WTC11 (cell line): ENCODE measurements around the gene CLCN1. TPM values are rescaled to one million over a fixed set of nuclear protein-coding genes. Genes with fewer than 3 reads are reported as not detected.

Source experiments
- ATAC-seq: fragments of 200-7000 bp; cut with Tn5 transposase; 2 replicates; pipeline ENCODE4 v1.10.0; 2021; ENCODE audit warnings: mild to moderate bottlenecking, moderate library complexity
- Bru-seq: library from RNA; stranded (reverse); fragments of 400-500 nt; gene quantifications from one replicate; lab custom pipeline; 2021; lab: Mats Ljungman, UMichigan
- CTCF ChIA-PET: fragments of 300-600 bp; sonication (Branson Sonifier 250); formaldehyde crosslinking; loops from one replicate; lab custom pipeline; 2021; ENCODE audit warnings: antibody characterized with exemption; lab: Charles Lee
- POLR2A ChIA-PET: fragments of 350-600 bp; sonication (Branson Sonifier 250); formaldehyde crosslinking; loops from one replicate; lab custom pipeline; 2021; ENCODE audit warnings: antibody characterized with exemption; lab: Charles Lee
- DNase-seq: peaks from one replicate; pipeline ENCODE4 v3.0.0; 2021; ENCODE audit warnings: low spot score
- H3K27ac Mint-ChIP-seq: 2 replicates; pipeline ENCODE4 v1.8.0; 2021; ENCODE audit warnings: mixed read lengths
- H3K27me3 Mint-ChIP-seq: 2 replicates; pipeline ENCODE4 v1.8.0; 2021; ENCODE audit warnings: low read depth, mild to moderate bottlenecking, moderate library complexity, mixed read lengths
- H3K36me3 Mint-ChIP-seq: 2 replicates; pipeline ENCODE4 v1.8.0; 2021; ENCODE audit warnings: mixed read lengths
- H3K4me1 Mint-ChIP-seq: 2 replicates; pipeline ENCODE4 v1.8.0; 2022; ENCODE audit warnings: mixed read lengths
- H3K4me3 Mint-ChIP-seq: 2 replicates; pipeline ENCODE4 v1.8.0; 2021; ENCODE audit warnings: mild to moderate bottlenecking, moderate library complexity, mixed read lengths
- H3K9me3 Mint-ChIP-seq: 2 replicates; pipeline ENCODE4 v1.8.0; 2021; ENCODE audit warnings: mixed read lengths
- CREB1 ChIP-seq: sonication (generic); formaldehyde crosslinking; IDR thresholded peaks from 2 replicates; pipeline ENCODE4 v1.8.0; 2023; ENCODE audit warnings: mild to moderate bottlenecking, missing genetic modification reagents
- E2F4 ChIP-seq: sonication (generic); formaldehyde crosslinking; IDR thresholded peaks from 2 replicates; pipeline ENCODE4 v1.8.1; 2022; ENCODE audit warnings: low read depth, mild to moderate bottlenecking, moderate library complexity, missing genetic modification reagents, borderline replicate concordance
- ETV6 ChIP-seq: sonication (generic); formaldehyde crosslinking; IDR thresholded peaks from 2 replicates; pipeline ENCODE4 v1.8.1; 2022; ENCODE audit warnings: mild to moderate bottlenecking, missing genetic modification reagents
- HMGA2 ChIP-seq: fragments of 250-450 bp; sonication (Bioruptor Pico); IDR thresholded peaks from 2 replicates; pipeline ENCODE4 v1.4.0; 2021; ENCODE audit warnings: mild to moderate bottlenecking, moderate library complexity
- JAZF1 ChIP-seq: fragments of 250-450 bp; sonication (Bioruptor Pico); IDR thresholded peaks from 2 replicates; pipeline ENCODE4 v1.9.0; 2021; ENCODE audit warnings: moderate library complexity, mild to moderate bottlenecking, inconsistent platforms
- NR3C1 ChIP-seq: sonication (generic); formaldehyde crosslinking; conservative IDR thresholded peaks from 2 replicates; pipeline ENCODE4 v1.8.1; 2023; ENCODE audit warnings: low read depth, mild to moderate bottlenecking, missing genetic modification reagents
- OVOL2 ChIP-seq: fragments of 250-450 bp; sonication (Bioruptor Pico); IDR thresholded peaks from 2 replicates; pipeline ENCODE4 v1.9.0; 2021; ENCODE audit warnings: mild to moderate bottlenecking, borderline replicate concordance
- SMAD4 ChIP-seq: sonication (generic); formaldehyde crosslinking; IDR thresholded peaks from 2 replicates; pipeline ENCODE4 v1.8.0; 2022; ENCODE audit warnings: mild to moderate bottlenecking, missing genetic modification reagents
- TCF7 ChIP-seq: sonication (generic); formaldehyde crosslinking; IDR thresholded peaks from 2 replicates; pipeline ENCODE4 v1.8.0; 2022; ENCODE audit warnings: mild to moderate bottlenecking, low read depth, missing genetic modification reagents, moderate library complexity
- USF1 ChIP-seq: sonication (generic); formaldehyde crosslinking; IDR thresholded peaks from 2 replicates; pipeline ENCODE4 v1.8.0; 2022; ENCODE audit warnings: mild to moderate bottlenecking, missing genetic modification reagents
- ZBTB21 ChIP-seq: sonication (generic); formaldehyde crosslinking; IDR thresholded peaks from 2 replicates; pipeline ENCODE4 v1.8.1; 2023; ENCODE audit warnings: mild to moderate bottlenecking, missing genetic modification reagents, borderline replicate concordance
- ZNF396 ChIP-seq: fragments of 250-450 bp; sonication (Bioruptor Pico); IDR thresholded peaks from 2 replicates; pipeline ENCODE4 v1.8.0; 2021; ENCODE audit warnings: mild to moderate bottlenecking, moderate library complexity, borderline replicate concordance
- ZNF416 ChIP-seq: fragments of 250-450 bp; sonication (Bioruptor Pico); IDR thresholded peaks from 2 replicates; pipeline ENCODE4 v1.9.0; 2021; ENCODE audit warnings: mild to moderate bottlenecking, inconsistent platforms
- long read RNA-seq, 3 experiments: library from RNA in 1 of 3; library from capped mRNA in 1 of 3; library from polyadenylated mRNA in 1 of 3; unstranded in 2 of 3; stranded (forward) in 1 of 3; transcript quantifications; one replicate each; pipeline ENCODE4 v2.0.0, GENCODE V29; 2021
- total RNA-seq: library from RNA; stranded (reverse); gene quantifications from 3 replicates; pipeline ENCODE4 v1.2.3, GENCODE V29; 2021
- TF ChIP-seq, protein P1 (sequence below): sonication (generic); formaldehyde crosslinking; IDR thresholded peaks from 2 replicates; pipeline ENCODE4 v1.8.1; 2022; ENCODE audit warnings: missing genetic modification reagents, borderline replicate concordance
- TF ChIP-seq, protein P2 (sequence below): sonication (generic); formaldehyde crosslinking; IDR thresholded peaks from 2 replicates; pipeline ENCODE4 v1.8.1; 2022; ENCODE audit warnings: mild to moderate bottlenecking, missing genetic modification reagents, moderate library complexity, borderline replicate concordance
- TF ChIP-seq, protein P3 (sequence below): fragments of 250-450 bp; sonication (Bioruptor Pico); IDR thresholded peaks from 2 replicates; pipeline ENCODE4 v1.9.0; 2021; ENCODE audit warnings: moderate library complexity, mild to moderate bottlenecking, inconsistent platforms, borderline replicate concordance
- TF ChIP-seq, protein P4 (sequence below): sonication (generic); formaldehyde crosslinking; IDR thresholded peaks from 2 replicates; pipeline ENCODE4 v1.8.0; 2022; ENCODE audit warnings: mild to moderate bottlenecking, missing genetic modification reagents
- TF ChIP-seq, protein P5 (sequence below): sonication (generic); formaldehyde crosslinking; IDR thresholded peaks from 2 replicates; pipeline ENCODE4 v1.8.1; 2023; ENCODE audit warnings: mild to moderate bottlenecking, missing genetic modification reagents, moderate library complexity

CLCN1 gene
- total RNA-seq: 0.23 to 0.46 TPM (median 0.28 TPM) in 3 replicates
- Bru-seq, nascent RNA: percentile 17 among the genes with signal in this experiment
- long read RNA-seq, experiment 1, partial matches to known transcripts: 4 of 5 reads
- long read RNA-seq, experiment 1, other reads (novel, unspliced or antisense): 1 of 5 reads
- long read RNA-seq, experiment 2: 0 reads
- long read RNA-seq, experiment 3, partial matches to known transcripts: 2 of 2 reads
- long read RNA-seq, experiment 3, other reads (novel, unspliced or antisense): 0 of 2 reads

GRCh38 chr7:143315776-143316175 lies at the start of gene CLCN1:
CLCN1 (plus strand) TSS chr7:143316111; CDS start chr7:143316213, 102 bp downstream.
- H3K36me3 Mint-ChIP-seq: no peaks in the 10 kb centered on the region
- H3K4me1 Mint-ChIP-seq: peaks cover 7% of the 10 kb centered on the region; the same call in 1 of the 2 replicates
- DNase-seq (no peak), ATAC-seq (no peak)
- H3K9me3 Mint-ChIP-seq: no peaks in the 10 kb centered on the region
- no peak for TF ChIP-seq ETV6 (CRISPR knock-in tag)
- TF ChIP-seq TCF7 (CRISPR knock-in tag): no peak
- H3K4me3 Mint-ChIP-seq: no peak within 1 kb of the TSS
- POLR2A ChIA-PET: no interaction called here
- CTCF ChIA-PET: interaction anchor here (0.6 to 1.3 kb wide), 7 partner anchors 10 to 109 kb away, joined by 3 to 6 read pairs (median 3); no protein-coding TSS in a partner anchor
- no peaks in the 10 kb centered on the region; the same call in 1 of the 2 replicates for H3K27me3 Mint-ChIP-seq
- H3K27ac Mint-ChIP-seq: no peak within 1 kb of the TSS

- CTCF ChIA-PET: interaction anchor here (1.3 kb wide), 1 partner anchor 29 kb away, joined by 3 read pairs; no protein-coding TSS in a partner anchor
- POLR2A ChIA-PET: no interaction called here
Observed at GRCh38 chr7:143269251-143269650, 46.7 kb upstream of the CLCN1 start.

DNA sequence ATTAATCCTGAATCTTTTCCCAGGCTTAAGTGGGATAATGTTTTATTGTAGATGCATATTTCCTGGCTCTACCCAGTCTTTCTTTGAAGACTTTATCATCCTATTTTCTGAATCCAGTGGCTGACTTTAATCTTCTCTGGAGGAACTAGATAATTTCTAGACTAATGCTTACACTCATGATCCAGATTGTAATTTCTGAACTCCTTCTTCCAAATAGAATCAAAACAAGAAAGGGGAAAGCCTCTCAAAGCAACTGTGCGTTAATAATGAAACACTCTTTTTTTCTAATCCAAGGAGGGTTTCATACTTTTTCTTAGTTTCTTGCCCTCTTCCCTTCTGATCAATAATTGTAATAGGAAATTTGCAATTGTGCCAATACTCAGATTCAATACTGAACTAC lies 44.7 kb upstream of the CLCN1 start:
- no peak for DNase-seq
- H3K27ac Mint-ChIP-seq: no peak overlapping the region
- H3K27me3 Mint-ChIP-seq: no peaks in the 10 kb centered on the region; the same call in none of the 2 replicates
- CTCF ChIA-PET: no interaction called here
- no peak overlapping the region for H3K4me3 Mint-ChIP-seq
- ATAC-seq: no peak
- H3K4me1 Mint-ChIP-seq: no peaks in the 10 kb centered on the region
- peaks cover 4% of the 10 kb centered on the region; the same call in 1 of the 2 replicates for H3K9me3 Mint-ChIP-seq
- POLR2A ChIA-PET: no interaction called here
- peaks cover 4% of the 10 kb centered on the region; the same call in 1 of the 2 replicates for H3K36me3 Mint-ChIP-seq
- TF ChIP-seq ZNF396: no peak
- TF ChIP-seq, protein P1, sequence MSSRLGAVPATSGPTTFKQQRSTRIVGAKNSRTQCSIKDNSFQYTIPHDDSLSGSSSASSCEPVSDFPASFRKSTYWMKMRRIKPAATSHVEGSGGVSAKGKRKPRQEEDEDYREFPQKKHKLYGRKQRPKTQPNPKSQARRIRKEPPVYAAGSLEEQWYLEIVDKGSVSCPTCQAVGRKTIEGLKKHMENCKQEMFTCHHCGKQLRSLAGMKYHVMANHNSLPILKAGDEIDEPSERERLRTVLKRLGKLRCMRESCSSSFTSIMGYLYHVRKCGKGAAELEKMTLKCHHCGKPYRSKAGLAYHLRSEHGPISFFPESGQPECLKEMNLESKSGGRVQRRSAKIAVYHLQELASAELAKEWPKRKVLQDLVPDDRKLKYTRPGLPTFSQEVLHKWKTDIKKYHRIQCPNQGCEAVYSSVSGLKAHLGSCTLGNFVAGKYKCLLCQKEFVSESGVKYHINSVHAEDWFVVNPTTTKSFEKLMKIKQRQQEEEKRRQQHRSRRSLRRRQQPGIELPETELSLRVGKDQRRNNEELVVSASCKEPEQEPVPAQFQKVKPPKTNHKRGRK (CRISPR knock-in tag): no peak
- TF ChIP-seq ZNF416 (CRISPR knock-in tag): no peak
- no peak for TF ChIP-seq ETV6 (CRISPR knock-in tag)
- TF ChIP-seq, protein P2, sequence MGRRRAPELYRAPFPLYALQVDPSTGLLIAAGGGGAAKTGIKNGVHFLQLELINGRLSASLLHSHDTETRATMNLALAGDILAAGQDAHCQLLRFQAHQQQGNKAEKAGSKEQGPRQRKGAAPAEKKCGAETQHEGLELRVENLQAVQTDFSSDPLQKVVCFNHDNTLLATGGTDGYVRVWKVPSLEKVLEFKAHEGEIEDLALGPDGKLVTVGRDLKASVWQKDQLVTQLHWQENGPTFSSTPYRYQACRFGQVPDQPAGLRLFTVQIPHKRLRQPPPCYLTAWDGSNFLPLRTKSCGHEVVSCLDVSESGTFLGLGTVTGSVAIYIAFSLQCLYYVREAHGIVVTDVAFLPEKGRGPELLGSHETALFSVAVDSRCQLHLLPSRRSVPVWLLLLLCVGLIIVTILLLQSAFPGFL: no peak
- TF ChIP-seq NR3C1 (CRISPR knock-in tag): no peak
- TF ChIP-seq OVOL2: no peak

More at GRCh38 chr7:143269251-143269650, 46.7 kb upstream of the CLCN1 start:
- TF ChIP-seq ZNF416 (CRISPR knock-in tag) (no peak), E2F4 (CRISPR knock-in tag) (no peak), JAZF1 (no peak), ZBTB21 (CRISPR knock-in tag) (no peak), HMGA2 (CRISPR knock-in tag) (no peak), USF1 (CRISPR knock-in tag) (no peak), CREB1 (no peak), SMAD4 (no peak)
- TF ChIP-seq, protein P3, sequence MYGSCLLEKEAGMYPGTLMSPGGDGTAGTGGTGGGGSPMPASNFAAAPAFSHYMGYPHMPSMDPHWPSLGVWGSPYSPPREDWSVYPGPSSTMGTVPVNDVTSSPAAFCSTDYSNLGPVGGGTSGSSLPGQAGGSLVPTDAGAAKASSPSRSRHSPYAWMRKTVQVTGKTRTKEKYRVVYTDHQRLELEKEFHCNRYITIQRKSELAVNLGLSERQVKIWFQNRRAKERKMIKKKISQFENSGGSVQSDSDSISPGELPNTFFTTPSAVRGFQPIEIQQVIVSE: no peak
- TF ChIP-seq, protein P2: no peak
- TF ChIP-seq, protein P4, sequence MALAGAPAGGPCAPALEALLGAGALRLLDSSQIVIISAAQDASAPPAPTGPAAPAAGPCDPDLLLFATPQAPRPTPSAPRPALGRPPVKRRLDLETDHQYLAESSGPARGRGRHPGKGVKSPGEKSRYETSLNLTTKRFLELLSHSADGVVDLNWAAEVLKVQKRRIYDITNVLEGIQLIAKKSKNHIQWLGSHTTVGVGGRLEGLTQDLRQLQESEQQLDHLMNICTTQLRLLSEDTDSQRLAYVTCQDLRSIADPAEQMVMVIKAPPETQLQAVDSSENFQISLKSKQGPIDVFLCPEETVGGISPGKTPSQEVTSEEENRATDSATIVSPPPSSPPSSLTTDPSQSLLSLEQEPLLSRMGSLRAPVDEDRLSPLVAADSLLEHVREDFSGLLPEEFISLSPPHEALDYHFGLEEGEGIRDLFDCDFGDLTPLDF (CRISPR knock-in tag): no peak
- TF ChIP-seq, protein P5, sequence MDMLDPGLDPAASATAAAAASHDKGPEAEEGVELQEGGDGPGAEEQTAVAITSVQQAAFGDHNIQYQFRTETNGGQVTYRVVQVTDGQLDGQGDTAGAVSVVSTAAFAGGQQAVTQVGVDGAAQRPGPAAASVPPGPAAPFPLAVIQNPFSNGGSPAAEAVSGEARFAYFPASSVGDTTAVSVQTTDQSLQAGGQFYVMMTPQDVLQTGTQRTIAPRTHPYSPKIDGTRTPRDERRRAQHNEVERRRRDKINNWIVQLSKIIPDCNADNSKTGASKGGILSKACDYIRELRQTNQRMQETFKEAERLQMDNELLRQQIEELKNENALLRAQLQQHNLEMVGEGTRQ (CRISPR knock-in tag): no peak
- H3K36me3 Mint-ChIP-seq: peaks cover 4% of the 10 kb centered on the region; the same call in 1 of the 2 replicates
- DNase-seq (no peak), ATAC-seq (no peak)
- H3K4me1 Mint-ChIP-seq: peaks cover 5% of the 10 kb centered on the region
- H3K9me3 Mint-ChIP-seq: peaks cover 4% of the 10 kb centered on the region; the same call in 1 of the 2 replicates
- no peak overlapping the region for H3K4me3 Mint-ChIP-seq
- H3K27ac Mint-ChIP-seq: no peak overlapping the region
- H3K27me3 Mint-ChIP-seq: peaks cover 5% of the 10 kb centered on the region
